ENCODE measurements around the gene CCDC60. TPM values are rescaled to one million over a fixed set of nuclear protein-coding genes. Genes with fewer than 3 reads are reported as not detected.

Gene CCDC60
- total and polyA plus RNA-seq, 2 of the 13 experiments (the other 11 are each of a cell fraction or from before 2014, with no cell fraction given): not detected

- TF ChIP-seq ATF2 (CRISPR knock-in tag; IDR thresholded peaks at IDR 0.05) (no peak), ZNF414 (CRISPR knock-in tag; IDR thresholded peaks at IDR 0.05) (no peak), SMC3 (IDR thresholded peaks at IDR 0.05; ENCODE audit: low read length) (no peak)
These were observed 39.1 kb downstream of the CCDC60 start (continued) for GRCh38 chr12:119373666-119374065.

DNA sequence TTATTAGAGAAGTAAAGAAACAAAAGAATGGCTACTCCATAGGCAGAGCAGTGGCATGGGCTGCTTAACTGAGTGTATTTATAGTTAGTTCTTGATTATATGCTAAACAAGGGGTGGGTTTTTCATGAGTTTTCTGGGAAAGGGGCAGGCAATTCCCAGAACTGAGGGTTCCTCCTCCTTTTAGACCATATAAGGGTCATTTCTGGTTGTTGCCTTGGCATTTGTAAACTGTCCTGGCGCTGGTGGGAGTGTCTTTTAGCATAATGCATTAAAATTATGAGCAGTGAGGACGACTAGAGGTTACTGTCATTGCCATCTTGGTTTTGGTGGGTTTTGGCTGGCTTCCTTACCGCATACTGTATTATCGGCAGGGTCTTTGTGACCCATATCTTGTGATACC, 40.1 kb downstream of the CCDC60 start:
- Histone ChIP-seq H3K4me2 (ENCODE audit: low read depth, low read length) (no peak overlapping the region), H3K36me3 (replicated peaks in 1 of 2; ENCODE audit: control insufficient read depth in 1 of 2, insufficient read depth in 2 of 2, low read length in 2 of 2) (no peaks in the 10 kb centered on the region), H3K4me3 (replicated peaks in 1 of 3; ENCODE audit: insufficient read depth in 1 of 3, low read depth in 2 of 3, low read length in 3 of 3) (no peak overlapping the region), H3K9ac (ENCODE audit: insufficient read depth, low read depth, low read length) (no peak overlapping the region), H4K20me1 (ENCODE audit: insufficient read depth, low read length) (no peaks in the 10 kb centered on the region), H3K27ac (ENCODE audit: extremely low read length, insufficient read depth, low read length) (no peak overlapping the region), H3K9me3 (ENCODE audit: low read length) (no peaks in the 10 kb centered on the region), H3K27me3 (ENCODE audit: control insufficient read depth in 1 of 2, insufficient read depth in 2 of 2, low read length in 2 of 2) (no peaks in the 10 kb centered on the region; a peak in 1 of 5 replicates), H3K79me2 (ENCODE audit: insufficient read depth, low read length) (no peaks in the 10 kb centered on the region), H3K4me1 (ENCODE audit: insufficient read depth, low read length) (no peaks in the 10 kb centered on the region), H2AFZ (ENCODE audit: low read length) (no peak overlapping the region)
- no peak for TF ChIP-seq KLF15 (CRISPR knock-in tag; IDR thresholded peaks at IDR 0.05; ENCODE audit: borderline replicate concordance)
- CTCF ChIA-PET (ENCODE audit: low intra/inter-chr PET ratio, low total read pairs): no interaction called here
- WGBS (ENCODE audit: low lambda C conversion rate): 56% methylated on average over 4 of the region's 4 CpGs
- POLR2A ChIA-PET: no interaction called here
- in situ Hi-C loops (cut with HindIII; ENCODE audit: extremely low pct_ligation_motif_present, low pct_unique_long_range_greater_than_20kb) (no loop called here), intact Hi-C loops (cut with micrococcal nuclease; ENCODE audit: unreplicated experiment) (no loop called here)
- BruUV-seq (replicated peaks): no TSS peak
- no peak for FAIRE-seq
- no peak for DNase-seq (ENCODE audit: low spot score)
- no peak for ATAC-seq
